Metanephros (tissue), 1 donor: Measurements from ENCODE around the gene CHST8. TPM values are rescaled to one million over a fixed set of nuclear protein-coding genes. Genes with fewer than 3 reads are reported as not detected.

Experiments used
- total RNA-seq: library from RNA; depleted of rRNA; stranded (reverse); fragments of >200 nt; gene quantifications from one replicate; pipeline ENCODE4 v1.2.3, GENCODE V29; 2014

The CHST8 gene, protein sequence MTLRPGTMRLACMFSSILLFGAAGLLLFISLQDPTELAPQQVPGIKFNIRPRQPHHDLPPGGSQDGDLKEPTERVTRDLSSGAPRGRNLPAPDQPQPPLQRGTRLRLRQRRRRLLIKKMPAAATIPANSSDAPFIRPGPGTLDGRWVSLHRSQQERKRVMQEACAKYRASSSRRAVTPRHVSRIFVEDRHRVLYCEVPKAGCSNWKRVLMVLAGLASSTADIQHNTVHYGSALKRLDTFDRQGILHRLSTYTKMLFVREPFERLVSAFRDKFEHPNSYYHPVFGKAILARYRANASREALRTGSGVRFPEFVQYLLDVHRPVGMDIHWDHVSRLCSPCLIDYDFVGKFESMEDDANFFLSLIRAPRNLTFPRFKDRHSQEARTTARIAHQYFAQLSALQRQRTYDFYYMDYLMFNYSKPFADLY
- 0.41 TPM for total RNA-seq

DNA sequence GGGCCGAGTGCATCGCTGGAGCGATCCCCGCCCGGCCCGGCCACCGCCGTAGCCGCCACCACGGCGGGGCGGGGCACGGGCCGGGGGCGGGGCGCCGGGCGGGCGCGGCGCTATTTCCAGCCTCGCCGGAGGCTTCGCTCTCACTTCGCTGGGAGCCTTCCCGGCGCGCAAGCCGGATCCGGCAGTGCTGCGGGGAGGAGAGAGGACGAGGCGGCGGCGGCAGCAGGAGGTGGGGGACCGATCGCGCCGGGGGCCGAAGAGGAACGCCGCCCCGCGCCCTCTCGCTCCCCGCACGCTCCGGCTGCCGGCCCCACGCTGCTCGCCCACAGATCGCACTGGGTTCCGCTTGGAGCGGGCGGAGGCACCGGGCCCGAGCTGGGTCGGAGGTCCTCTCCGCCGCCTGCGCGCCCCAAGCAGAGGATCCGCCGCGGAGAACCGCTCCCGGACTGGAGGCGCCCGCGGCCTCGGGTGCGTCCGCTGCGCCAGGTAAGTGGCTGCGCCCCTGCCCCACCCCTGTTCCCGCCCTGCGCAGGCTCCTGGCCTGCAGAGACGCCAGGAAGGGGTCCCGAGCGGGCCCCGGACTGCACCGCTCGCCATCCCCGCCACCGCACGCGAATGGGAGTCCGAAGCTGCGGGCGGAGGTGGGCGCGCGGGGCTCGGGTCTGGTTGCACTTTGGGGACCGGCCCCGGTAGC lies at the start of gene CHST8:
TSS of gene CHST8 (plus strand) at position 143 of the 694 bp plus-strand sequence. CDS start 67,309 bp downstream, outside the sequence.

DNA sequence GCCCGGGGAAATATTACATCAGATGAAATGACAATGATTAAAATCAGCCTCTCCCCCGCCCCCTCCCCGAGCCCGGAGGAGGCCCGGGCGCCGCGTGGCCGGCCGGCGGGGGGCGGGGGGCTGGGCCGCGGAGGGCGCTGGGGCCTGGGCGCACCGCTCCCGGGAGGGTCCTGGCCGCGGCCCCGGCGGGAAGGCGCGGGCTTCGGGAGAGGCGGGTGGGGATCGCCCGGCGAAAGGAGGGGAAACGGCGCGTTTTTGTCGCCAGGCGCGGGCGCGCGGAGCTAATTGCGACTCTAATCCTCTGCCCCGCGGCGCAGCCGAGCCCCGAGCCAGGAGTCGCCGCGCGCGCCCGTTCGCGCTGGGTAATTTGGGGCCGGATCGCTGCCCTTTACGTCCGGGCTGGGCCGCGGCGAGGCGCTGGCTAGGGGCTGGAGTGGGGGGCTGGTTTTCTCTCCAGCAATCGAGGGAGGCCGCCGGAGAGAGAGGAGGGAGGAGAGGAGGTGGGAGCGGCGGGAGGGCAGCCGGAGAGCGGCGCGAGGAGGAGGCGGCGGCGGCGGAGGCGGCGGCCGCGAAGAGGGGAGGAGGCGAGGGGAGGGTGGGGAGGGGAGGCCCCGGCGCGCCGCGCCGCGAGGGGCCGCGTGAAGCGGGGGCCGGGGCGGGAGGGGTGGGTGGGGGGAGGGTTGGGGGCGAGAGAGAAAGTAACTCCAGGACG lies 174.6 kb downstream of the CHST8 start, which contains the start of gene KCTD15:
TSS of gene KCTD15 (plus strand) at position 707 of the 712 bp plus-strand sequence. CDS start 3,585 bp downstream, outside the sequence.

Other genes with a start within 250 kb of the CHST8 start
- gene CEBPG, start 248.2 kb upstream of the CHST8 start, total RNA-seq, result 12.8 TPM
- gene PEPD, start 100.2 kb upstream of the CHST8 start, total RNA-seq, result 78.5 TPM
- gene KCTD15, start 174.9 kb downstream of the CHST8 start, total RNA-seq, result 65.7 TPM